ENCODE measurements around the gene MMP20. TPM values are rescaled to one million over a fixed set of nuclear protein-coding genes. Genes with fewer than 3 reads are reported as not detected.

MMP20 gene
- polyA plus RNA-seq, 3 donors: not detected

GRCh38 chr11:102608699-102609098 lies 16.4 kb downstream of the MMP20 start:
- 100% methylated on average over 1 of the region's 3 CpGs for WGBS (ENCODE audit: insufficient coverage)
- Mint-ChIP-seq H3K9me3 (no peaks in the 10 kb centered on the region), H3K27ac (no peak overlapping the region), H3K27me3 (ENCODE audit: low read depth in 3 of 3) (peaks cover 0 to 2% (median 2%) of the 10 kb centered on the region in 3 donors), H3K4me1 (peaks cover 6% of the 10 kb centered on the region), H3K36me3 (no peaks in the 10 kb centered on the region), H3K4me3 (no peak overlapping the region)
- Histone ChIP-seq H3K27ac (ENCODE audit: low read depth in 1 of 2, low read length in 2 of 2) (no peak overlapping the region), H3K4me2 (replicated peaks; ENCODE audit: extremely low read depth, low read length, poor library complexity, severe bottlenecking) (no peak overlapping the region), H3K4me3 (replicated peaks in 1 of 3; ENCODE audit: low read depth in 2 of 3, low read length in 3 of 3) (no peak overlapping the region), H3K9me3 (replicated peaks in 1 of 2; ENCODE audit: control insufficient read depth in 1 of 2, insufficient read depth in 1 of 2, low read length in 2 of 2) (no peaks in the 10 kb centered on the region), H3K27me3 (ENCODE audit: control insufficient read depth in 2 of 2, insufficient read depth in 2 of 2, low read length in 2 of 2) (no peaks in the 10 kb centered on the region), H3K79me2 (ENCODE audit: insufficient read depth, low read length) (no peaks in the 10 kb centered on the region), H3K36me3 (replicated peaks in 1 of 2; ENCODE audit: control insufficient read depth in 1 of 2, insufficient read depth in 2 of 2, low read length in 2 of 2) (no peaks in the 10 kb centered on the region), H4K20me1 (ENCODE audit: insufficient read depth, low read length) (no peaks in the 10 kb centered on the region), H3K9ac (ENCODE audit: insufficient read depth, low read length, poor library complexity, severe bottlenecking) (no peak overlapping the region), H3K4me1 (ENCODE audit: control insufficient read depth in 1 of 2, insufficient read depth in 2 of 2, low read length in 2 of 2) (no peaks in the 10 kb centered on the region), H2AFZ (ENCODE audit: insufficient read depth, low read depth, low read length, poor library complexity, severe bottlenecking) (no peak overlapping the region)
- DNase-seq: no peak
- no peak for TF ChIP-seq CTCF (IDR thresholded peaks at IDR 0.05)
- intact Hi-C loops (cut with micrococcal nuclease): no loop called here

- Mint-ChIP-seq H3K4me3 (no peak overlapping the region), H3K27ac (no peak overlapping the region)
- no peak overlapping the region for H3K4me2 ChIP-seq (replicated peaks; ENCODE audit: extremely low read depth, low read length, poor library complexity, severe bottlenecking)
These were observed 20.3 kb downstream of the MMP20 start for GRCh38 chr11:102604875-102605274.

More at GRCh38 chr11:102604875-102605274, 20.3 kb downstream of the MMP20 start:
- intact Hi-C loops (cut with micrococcal nuclease): no loop called here
- no peak for DNase-seq
- Histone ChIP-seq H3K4me3 (replicated peaks in 1 of 3; ENCODE audit: low read depth in 2 of 3, low read length in 3 of 3) (no peak overlapping the region), H3K27me3 (ENCODE audit: control insufficient read depth in 2 of 2, insufficient read depth in 2 of 2, low read length in 2 of 2) (no peaks in the 10 kb centered on the region), H2AFZ (ENCODE audit: insufficient read depth, low read depth, low read length, poor library complexity, severe bottlenecking) (no peak overlapping the region), H3K36me3 (replicated peaks in 1 of 2; ENCODE audit: control insufficient read depth in 1 of 2, insufficient read depth in 2 of 2, low read length in 2 of 2) (no peaks in the 10 kb centered on the region), H3K79me2 (ENCODE audit: insufficient read depth, low read length) (no peaks in the 10 kb centered on the region), H3K4me1 (ENCODE audit: control insufficient read depth in 1 of 2, insufficient read depth in 2 of 2, low read length in 2 of 2) (no peaks in the 10 kb centered on the region), H3K9ac (ENCODE audit: insufficient read depth, low read length, poor library complexity, severe bottlenecking) (no peak overlapping the region), H3K9me3 (replicated peaks in 1 of 2; ENCODE audit: control insufficient read depth in 1 of 2, insufficient read depth in 1 of 2, low read length in 2 of 2) (no peaks in the 10 kb centered on the region), H4K20me1 (ENCODE audit: insufficient read depth, low read length) (no peaks in the 10 kb centered on the region), H3K27ac (ENCODE audit: low read depth in 1 of 2, low read length in 2 of 2) (no peak overlapping the region)
- no CpG with 5 or more reads among the region's 3 CpGs for WGBS (ENCODE audit: insufficient coverage)
- H3K4me1 Mint-ChIP-seq: peaks cover 3% of the 10 kb centered on the region
- H3K36me3 Mint-ChIP-seq: no peaks in the 10 kb centered on the region
- H3K9me3 Mint-ChIP-seq: peaks cover 0 to 2% (median 0%) of the 10 kb centered on the region in 7 donors
- H3K27me3 Mint-ChIP-seq (ENCODE audit: low read depth in 3 of 3): peaks cover 0 to 2% (median 0%) of the 10 kb centered on the region in 3 donors
- TF ChIP-seq CTCF (IDR thresholded peaks at IDR 0.05): no peak

Measured in CD14-positive monocyte (primary cell).